ENCODE results near the gene FAR2.
"Not testable (repeated sequence)": the region's sequence is repeated elsewhere in the genome, so short reads cannot be mapped to it uniquely, and the experiment has no call there.

FAR2 gene

DNA sequence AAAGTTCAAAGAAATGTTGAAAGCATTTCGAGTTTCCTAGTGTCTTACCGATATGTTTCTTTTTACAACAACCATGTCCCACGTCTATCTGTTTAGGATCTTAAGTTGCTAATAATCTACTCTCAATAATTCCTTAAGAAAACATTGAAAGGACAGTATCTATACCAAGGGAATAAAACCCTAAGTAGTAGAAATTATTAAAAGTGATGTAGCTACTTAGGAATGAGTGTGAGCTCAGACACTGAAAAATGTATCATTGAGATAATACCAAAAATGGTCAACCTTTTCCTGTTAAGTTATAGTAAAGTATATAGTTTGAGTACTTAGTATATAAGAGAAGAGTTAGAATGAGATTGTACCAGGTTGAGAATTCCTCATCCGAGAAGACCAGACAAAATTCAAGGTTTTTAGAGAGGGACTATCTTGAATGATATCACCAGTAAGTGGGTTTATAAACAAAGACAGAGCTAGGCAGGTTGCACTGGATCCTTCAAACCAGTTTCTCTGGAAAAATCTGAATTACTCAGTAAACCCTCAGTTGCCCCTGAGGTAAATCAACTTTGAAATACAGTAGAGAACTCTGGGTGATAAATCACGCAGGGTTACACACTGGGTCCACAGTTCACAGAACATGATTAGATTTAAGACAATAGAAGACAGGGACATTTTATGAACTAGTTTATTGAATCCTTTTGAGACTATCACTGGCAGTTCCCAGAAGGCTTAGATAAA is 135.1 kb downstream of the FAR2 start:
- DNase-seq = no peak

GRCh38 chr12:29286081-29286790 is 137.2 kb downstream of the FAR2 start:
- no peak for DNase-seq

- DNase-seq = no peak
Measured at GRCh38 chr12:29287622-29288021, 138.5 kb downstream of the FAR2 start.

- DNase-seq = no peak
Measured at GRCh38 chr12:29288031-29288430, 139.0 kb downstream of the FAR2 start.

GRCh38 chr12:29290475-29290874 is 141.4 kb downstream of the FAR2 start:
- not testable (repeated sequence) for DNase-seq

GRCh38 chr12:29291226-29291625 is 142.1 kb downstream of the FAR2 start:
- DNase-seq = no peak

- DNase-seq = no peak
Measured at GRCh38 chr12:29299633-29300032, 150.6 kb downstream of the FAR2 start.

DNA sequence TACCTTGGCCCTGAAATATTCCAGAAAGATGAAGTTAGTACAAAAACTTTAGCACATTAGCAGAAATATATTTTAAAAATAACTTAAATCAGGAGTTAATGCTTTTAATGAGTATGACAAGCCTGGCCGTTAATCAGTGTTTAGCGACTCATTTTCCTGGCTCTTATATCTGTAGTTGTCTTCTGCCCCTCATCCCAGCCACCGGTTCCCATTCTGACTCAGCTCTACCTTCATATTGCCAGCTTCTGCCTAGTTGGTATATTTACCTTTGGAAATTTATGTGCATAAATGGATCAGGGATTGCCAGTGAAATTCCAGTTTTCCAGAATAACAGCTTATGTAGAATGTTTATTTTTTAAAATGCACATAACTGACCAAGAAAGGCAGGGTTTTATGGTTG is 152.0 kb downstream of the FAR2 start:
- no peak for DNase-seq

DNA sequence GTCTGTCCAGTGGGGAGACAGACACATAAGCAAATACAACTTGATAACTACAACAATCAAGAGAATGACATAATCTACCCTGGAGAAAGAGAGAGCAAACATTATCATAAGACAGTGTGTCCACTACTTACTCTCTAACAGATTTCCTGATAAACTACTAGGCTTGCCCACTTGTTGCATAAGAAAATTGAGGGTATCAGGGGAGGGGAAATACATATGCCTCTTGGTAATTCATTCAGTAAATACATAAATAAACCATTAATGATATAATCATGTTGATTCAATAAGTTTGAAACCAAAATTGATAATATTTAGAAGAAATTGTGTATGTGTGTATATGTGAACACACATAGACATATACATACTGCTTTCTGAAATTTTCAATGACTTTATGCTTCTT is 155.3 kb downstream of the FAR2 start:
- no peak for DNase-seq

- no peak for DNase-seq
Measured at GRCh38 chr12:29306266-29306665, 157.2 kb downstream of the FAR2 start.

DNA sequence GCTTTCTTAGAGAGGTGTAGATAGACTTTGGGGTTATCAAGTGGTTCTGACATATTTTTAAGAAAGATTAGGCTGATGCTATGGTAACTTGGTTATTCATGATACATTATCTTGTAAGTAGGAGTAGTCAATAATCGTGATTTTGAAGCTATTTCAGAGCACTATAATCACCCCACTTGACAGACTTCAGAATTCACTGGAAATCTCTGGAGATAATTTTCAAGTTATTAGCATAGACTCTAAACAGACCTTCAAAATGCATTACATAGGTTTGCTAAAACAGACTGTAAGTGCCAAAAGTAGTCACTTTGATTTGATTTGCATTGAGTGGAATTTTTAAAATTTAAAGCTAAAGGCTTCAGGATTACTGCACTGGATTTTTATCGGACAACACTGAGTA is 157.6 kb downstream of the FAR2 start:
- no peak for DNase-seq

DNA sequence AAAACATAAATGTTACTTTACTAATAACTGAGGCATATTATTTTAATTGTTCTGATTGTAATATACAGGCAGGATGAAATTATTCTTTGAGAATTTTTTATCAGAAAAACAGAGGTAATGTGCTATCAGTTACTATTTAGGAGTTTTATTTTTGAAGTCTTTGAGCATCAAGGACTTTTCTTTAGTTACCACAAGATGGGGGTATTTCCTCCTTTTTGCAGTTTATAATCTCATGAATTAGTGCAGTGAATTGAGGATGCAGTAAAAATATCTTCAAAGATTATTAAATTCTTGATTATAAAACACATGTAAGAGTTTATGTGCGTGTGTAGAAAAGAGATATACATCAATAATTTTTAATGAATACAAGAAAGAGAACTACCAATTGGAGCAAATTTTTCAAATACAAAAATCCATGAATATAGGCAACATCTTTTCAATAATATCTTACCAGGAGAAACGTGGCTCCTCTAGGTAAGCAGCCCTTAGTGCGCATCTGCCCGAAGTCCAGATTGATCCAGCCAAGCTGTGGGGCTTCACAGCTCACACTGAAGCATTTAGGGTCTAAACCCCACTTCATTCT is 160.3 kb downstream of the FAR2 start:
- no peak for DNase-seq

DNA sequence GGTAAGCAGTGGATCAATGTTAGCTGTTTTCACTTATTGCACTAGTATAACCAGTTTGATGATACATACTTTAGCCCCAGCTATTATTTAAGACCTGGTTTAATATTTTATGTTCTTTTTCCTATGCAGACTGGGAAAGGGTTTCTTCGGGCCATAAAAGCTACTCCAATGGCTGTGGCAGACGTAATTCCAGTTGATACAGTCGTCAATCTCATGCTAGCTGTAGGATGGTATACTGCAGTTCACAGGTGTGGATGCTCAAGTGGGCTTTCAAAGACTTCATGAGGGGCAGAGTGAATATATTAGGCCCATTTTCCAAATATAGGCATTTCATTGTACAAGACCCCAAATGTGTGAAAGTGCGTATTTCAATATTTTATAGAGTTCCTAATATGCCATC is 161.8 kb downstream of the FAR2 start:
- DNase-seq = no peak

DNA sequence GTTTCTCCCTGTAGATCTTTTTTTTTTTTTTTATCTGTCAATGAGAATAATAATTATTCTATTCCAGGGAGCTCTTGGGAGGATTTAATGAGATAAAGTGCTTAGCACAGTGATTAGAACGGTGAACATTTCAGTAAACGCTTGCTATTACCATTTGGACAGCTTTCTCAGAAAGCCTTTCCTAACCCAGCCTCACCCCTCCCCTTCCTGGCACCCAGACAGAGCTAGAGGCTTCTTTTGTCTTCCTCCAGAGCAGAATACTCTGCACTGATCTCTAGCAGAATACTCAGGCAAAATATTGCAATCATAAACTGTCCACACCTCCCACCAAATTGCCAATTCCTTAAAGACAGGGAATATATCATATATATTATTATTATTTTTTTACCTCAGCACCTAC is 165.3 kb downstream of the FAR2 start:
- no peak for DNase-seq

DNA sequence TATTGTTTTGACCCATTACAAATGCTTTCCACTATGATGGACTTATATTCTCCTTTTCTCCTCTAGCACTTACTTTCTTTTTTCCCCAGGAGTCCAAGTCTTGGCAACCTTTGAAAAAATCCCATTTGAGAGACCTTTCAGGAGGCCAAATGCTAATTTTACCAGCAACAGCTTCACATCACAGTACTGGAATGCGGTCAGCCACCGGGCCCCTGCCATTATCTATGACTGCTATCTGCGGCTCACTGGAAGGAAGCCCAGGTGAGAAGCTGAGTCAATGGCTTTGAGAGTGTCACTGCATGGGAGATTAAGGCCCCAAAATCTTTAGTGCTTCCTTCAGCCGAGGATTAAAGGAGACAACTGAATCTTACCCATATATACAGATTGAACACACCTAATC is 167.7 kb downstream of the FAR2 start:
- DNase-seq = no peak

- no peak for DNase-seq
Measured at GRCh38 chr12:29317556-29318363, 168.7 kb downstream of the FAR2 start.

GRCh38 chr12:29320295-29321085 is 171.4 kb downstream of the FAR2 start:
- no peak for DNase-seq

DNA sequence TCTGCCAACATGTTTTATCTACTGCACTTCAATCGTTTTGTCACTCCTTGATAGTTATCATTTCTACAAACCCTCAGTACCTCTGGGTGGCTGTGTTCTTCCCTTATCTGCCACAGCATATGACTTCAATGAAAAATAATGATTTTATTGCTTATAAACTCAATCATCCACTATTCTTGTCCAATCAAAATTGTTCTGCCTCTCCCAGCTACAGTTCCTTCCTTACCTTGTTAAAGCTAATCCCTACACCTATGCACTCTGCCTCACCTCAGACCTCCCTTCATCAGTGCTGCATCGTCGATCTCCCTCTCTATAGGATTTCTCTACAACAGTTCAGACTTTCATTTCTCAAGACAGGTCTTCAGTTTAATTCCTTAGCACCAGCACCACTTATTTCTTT is 173.1 kb downstream of the FAR2 start:
- DNase-seq = no peak

DNA sequence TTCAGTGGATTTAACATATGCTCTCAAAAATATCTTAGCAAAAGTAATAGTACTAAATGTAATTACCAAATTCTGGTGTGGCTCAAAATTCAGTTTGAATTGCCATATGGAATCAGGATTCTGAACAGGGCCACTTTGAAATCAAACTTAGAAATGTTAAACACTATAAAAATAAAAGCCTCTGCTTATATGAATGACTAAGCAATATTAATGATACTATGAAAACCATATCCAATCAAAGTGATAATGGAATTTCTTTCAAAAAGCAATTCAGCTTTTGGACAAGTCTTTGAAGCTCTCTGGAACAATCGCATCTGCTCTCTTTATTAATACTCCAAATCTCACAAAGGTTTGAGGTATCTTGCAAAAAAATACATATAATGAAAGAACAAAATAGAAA is 180.3 kb downstream of the FAR2 start:
- no peak for DNase-seq

DNA sequence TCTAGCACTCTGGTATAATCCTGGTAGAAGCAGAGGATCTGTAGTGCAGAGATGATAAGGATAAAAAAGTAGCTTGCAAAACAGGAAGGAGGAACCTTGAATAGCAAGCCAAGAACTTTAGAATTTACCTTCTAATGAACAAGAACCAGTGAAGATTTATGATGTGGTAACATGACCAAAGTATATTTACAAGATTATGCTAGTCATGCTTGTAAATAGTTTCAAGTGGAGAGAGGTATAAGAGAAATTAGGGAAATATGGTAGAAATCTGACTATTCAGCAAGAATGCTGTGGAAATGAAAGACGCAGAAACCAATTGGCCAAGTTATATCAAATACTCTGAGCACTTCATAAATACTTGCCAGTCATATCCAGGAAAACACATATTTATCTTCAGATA is 184.1 kb downstream of the FAR2 start:
- no peak for DNase-seq

- no peak for DNase-seq
Measured at GRCh38 chr12:29334937-29335336, 185.9 kb downstream of the FAR2 start.

DNA sequence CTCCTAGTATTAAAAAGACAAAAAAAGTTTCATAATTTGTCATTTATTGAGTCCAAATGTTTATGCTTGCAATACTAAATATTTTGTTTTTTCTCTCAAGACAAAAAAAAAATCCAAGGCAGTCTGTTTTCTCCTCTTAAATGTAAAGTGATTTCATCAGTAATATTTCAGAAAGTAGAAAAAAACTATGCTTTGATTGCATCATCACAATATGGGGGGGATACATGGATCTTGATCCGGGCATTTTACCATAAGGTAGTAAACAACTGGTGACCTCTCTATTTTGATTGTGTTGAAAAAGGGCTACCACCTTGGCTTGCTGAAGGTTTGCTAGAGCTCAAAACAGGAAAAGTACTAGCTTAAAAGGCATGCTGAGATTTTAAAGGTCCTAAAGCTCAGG is 188.2 kb downstream of the FAR2 start:
- no peak for DNase-seq
